ENCODE measurements around the gene ZDHHC19. TPM values are rescaled to one million over a fixed set of nuclear protein-coding genes. Genes with fewer than 3 reads are reported as not detected.

The ZDHHC19 gene
- total RNA-seq, 2 donors from 2014 or later = 0.42 TPM; not detected in 1

DNA sequence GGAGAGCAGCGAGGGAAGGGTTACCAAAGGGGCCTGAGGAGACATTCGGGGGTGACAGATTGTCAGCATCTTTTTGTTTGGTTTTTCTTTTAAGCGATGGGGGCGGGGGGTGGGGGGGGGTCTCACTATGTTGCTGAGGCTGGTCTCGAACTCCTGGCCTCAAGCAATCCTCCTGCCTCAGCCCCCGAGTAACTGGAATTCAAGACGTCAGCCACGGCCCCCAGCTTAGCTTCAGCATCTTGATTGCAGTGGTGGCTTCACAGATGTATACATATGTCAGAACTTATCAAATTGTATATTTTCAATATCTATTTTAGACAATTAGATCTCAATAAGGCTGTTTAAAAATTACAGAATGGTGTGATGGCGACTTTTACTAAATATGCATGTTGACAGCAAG lies 30.9 kb downstream of the ZDHHC19 start:
- Histone ChIP-seq H3K27ac (no peak overlapping the region), H3K4me3 (no peak overlapping the region), H3K36me3 (no peaks in the 10 kb centered on the region), H3K4me1 (ENCODE audit: control insufficient read depth in 1 of 2, low read depth in 2 of 2) (no peaks in the 10 kb centered on the region), H3K27me3 (replicated peaks; ENCODE audit: insufficient read depth) (no peaks in the 10 kb centered on the region), H3K9me3 (no peaks in the 10 kb centered on the region)
- no peak for DNase-seq (ENCODE audit: low spot score)
- TF ChIP-seq CTCF (IDR thresholded peaks at IDR 0.05) = no peak
- no peak for ATAC-seq (ENCODE audit: insufficient number of reproducible peaks, low FRiP score, low read depth)

DNA sequence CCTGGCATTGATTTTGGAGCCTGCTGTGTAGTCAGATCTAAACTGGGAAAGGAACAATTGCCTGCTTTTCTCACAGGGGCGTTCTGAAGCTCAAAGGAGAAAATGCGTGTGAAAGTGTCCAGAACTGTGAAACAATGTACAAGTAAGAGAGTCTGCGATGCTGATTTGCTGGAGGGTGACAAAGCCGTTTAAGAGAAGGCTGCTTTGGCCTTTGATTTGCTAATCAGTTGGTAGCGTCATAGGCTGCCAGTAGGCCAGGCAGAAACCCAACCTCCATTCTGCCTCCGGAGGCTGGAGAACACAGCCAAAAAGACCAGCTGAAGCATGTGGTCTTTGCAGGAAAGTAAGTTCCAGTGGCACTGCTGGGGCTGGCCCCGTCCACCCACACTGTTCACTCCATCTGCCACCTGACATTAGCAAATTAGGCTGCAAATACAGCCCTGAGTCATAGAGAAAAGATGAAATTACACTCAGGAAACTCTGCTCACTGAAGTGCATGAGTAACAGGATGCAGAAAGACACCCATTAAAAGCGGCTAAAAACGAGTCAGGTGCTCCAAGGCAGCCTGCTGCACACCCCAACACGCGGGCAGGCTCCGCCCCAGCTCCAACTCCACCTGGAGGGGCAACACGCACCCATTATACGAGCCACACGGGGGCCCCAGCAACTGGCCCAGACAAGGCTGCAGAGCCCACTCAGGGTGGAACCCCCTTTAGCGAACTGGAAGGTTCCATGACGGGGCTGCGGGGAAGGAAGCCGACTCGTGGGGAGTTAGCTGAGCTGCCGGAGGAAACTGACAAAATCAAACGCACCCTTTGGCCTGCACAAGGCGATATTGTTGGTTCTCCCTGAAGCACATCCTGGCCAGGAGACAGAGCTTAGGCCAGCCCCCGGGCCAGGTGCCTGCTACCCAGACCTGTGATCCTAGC lies 31.6 kb downstream of the ZDHHC19 start:
- no peak for TF ChIP-seq CTCF (IDR thresholded peaks at IDR 0.05)
- H3K36me3 ChIP-seq = no peaks in the 10 kb centered on the region
- H3K4me1 ChIP-seq (ENCODE audit: control insufficient read depth in 1 of 2, low read depth in 2 of 2) = no peaks in the 10 kb centered on the region
- no peak overlapping the region for H3K27ac ChIP-seq
- DNase-seq (ENCODE audit: low spot score) (no peak), ATAC-seq (ENCODE audit: insufficient number of reproducible peaks, low FRiP score, low read depth) (no peak)
- no peaks in the 10 kb centered on the region for H3K27me3 ChIP-seq (replicated peaks; ENCODE audit: insufficient read depth)
- no peak overlapping the region for H3K4me3 ChIP-seq
- no peaks in the 10 kb centered on the region for H3K9me3 ChIP-seq

DNA sequence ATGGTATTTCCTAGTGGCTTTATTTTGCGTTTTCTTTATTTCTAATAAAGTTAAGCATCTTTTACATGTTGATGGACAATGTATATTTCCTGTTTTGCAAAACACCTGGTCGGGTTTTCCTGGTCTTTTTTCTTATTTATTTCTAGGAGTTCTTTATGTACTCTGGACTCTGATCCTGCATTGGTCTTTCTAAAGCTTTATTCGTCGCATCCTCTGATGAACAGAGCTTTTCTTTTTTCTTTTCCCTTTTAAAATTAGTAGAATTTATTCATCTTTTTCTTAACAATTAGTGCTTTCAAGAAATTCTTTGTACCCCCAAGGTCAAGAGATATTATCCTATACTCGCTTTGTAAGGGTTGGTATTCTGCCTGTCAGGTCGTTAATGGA lies 32.2 kb downstream of the ZDHHC19 start:
- H3K36me3 ChIP-seq = no peaks in the 10 kb centered on the region
- H3K27ac ChIP-seq = no peak overlapping the region
- ATAC-seq (ENCODE audit: insufficient number of reproducible peaks, low FRiP score, low read depth) (no peak), DNase-seq (ENCODE audit: low spot score) (no peak)
- no peaks in the 10 kb centered on the region for H3K4me1 ChIP-seq (ENCODE audit: control insufficient read depth in 1 of 2, low read depth in 2 of 2)
- H3K9me3 ChIP-seq = no peaks in the 10 kb centered on the region
- H3K27me3 ChIP-seq (replicated peaks; ENCODE audit: insufficient read depth) = no peaks in the 10 kb centered on the region
- no peak overlapping the region for H3K4me3 ChIP-seq
- no peak for TF ChIP-seq CTCF (IDR thresholded peaks at IDR 0.05)

DNA sequence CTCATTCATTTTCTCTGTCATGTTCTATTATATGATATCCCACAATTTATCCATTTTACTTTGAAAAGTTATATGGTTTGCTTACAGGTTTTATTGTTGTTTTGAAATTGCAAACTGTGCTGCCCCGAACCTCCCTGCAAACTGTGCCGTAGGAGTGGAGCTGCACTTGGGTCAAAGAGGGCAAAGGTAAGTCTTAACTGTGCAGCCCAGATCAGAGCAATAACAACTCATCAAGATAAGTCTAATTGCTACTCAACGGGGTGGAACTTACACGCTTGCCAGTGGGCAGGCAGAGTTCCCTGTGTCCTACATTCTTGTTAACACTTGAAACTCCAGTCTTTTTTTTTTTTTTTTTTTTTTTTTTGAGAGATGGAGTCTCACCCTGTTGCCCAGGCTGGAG lies 33.2 kb downstream of the ZDHHC19 start:
- H3K4me3 ChIP-seq = no peak overlapping the region
- no peak for DNase-seq (ENCODE audit: low spot score)
- H3K27me3 ChIP-seq (replicated peaks; ENCODE audit: insufficient read depth) = no peaks in the 10 kb centered on the region
- no peak for ATAC-seq (ENCODE audit: insufficient number of reproducible peaks, low FRiP score, low read depth)
- H3K27ac ChIP-seq = no peak overlapping the region
- H3K9me3 ChIP-seq = no peaks in the 10 kb centered on the region
- no peak for TF ChIP-seq CTCF (IDR thresholded peaks at IDR 0.05)
- H3K4me1 ChIP-seq (ENCODE audit: control insufficient read depth in 1 of 2, low read depth in 2 of 2) = no peaks in the 10 kb centered on the region
- no peaks in the 10 kb centered on the region for H3K36me3 ChIP-seq

DNA sequence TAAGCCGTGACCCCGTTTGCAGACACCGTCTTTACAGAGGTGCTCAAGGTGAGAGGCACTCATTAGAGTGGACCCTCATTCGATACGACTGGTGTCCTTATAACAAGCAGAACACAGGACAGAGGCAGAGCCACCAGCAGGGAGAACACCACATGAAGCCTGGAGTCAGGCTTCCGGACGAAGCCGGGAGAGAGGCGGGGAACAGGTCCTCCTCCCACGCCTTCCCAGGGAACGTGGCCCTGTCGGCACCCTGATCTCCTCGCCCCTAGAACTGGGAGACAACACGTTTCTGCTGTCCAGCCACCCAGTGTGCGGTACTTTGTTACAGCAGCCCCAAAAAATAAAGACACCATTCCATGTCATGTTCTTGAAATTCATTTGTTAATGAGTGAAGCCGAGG lies 33.6 kb downstream of the ZDHHC19 start:
- Histone ChIP-seq H3K36me3 (no peaks in the 10 kb centered on the region), H3K9me3 (no peaks in the 10 kb centered on the region), H3K27me3 (replicated peaks; ENCODE audit: insufficient read depth) (no peaks in the 10 kb centered on the region), H3K4me1 (ENCODE audit: control insufficient read depth in 1 of 2, low read depth in 2 of 2) (no peaks in the 10 kb centered on the region), H3K27ac (no peak overlapping the region), H3K4me3 (no peak overlapping the region)
- DNase-seq (ENCODE audit: low spot score) (no peak), ATAC-seq (ENCODE audit: insufficient number of reproducible peaks, low FRiP score, low read depth) (no peak)
- no peak for TF ChIP-seq CTCF (IDR thresholded peaks at IDR 0.05)
